AG20443 (cell line): ENCODE measurements around the gene MYH6.
"Not testable (repeated sequence)": the region's sequence is repeated elsewhere in the genome, so short reads cannot be mapped to it uniquely, and the experiment has no call there.

Experiments
- DNase-seq: peaks from one replicate; pipeline ENCODE4 v3.0.0; 2012; ENCODE audit warnings: low spot score, mixed read lengths

Gene MYH6

DNA sequence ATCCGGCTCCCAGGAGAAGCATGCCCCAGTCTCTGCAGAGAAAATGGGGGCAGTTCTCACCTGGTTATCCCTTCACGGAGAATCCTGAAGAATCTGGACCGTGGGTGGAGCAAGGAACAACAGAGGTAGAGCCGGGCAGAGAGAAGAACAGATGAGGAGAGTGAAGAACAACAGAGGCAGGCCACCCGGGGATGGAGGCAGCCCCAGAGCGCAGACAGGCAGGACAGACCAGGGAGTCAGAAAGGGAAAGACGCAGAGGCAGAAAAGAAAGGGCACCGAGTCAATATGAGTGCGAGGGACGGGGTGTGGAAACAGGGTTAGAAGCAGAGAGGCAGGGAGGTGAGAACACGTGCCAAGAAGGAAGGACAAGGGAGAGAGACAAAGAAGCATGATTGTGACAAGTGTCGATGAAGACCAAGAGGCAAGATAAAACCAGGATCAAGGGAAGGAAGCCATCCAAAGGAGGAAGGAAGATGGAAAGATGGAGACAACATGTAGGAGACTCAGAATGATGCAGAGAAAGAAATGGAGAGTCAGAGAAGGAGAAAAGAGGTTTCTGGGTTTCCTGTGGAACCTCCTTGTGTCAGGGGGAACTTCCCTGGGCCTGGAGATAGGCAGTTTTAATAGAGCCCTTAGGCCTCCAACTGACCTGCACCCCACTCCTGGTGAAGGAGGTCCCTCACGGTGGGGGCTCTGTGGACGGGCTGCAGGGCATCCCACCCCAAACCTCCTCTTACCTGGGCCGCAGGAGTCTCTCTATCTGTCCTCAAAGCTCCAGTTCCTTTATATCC lies at the start of gene MYH6:
Gene MYH6, minus strand, starts transcription at position 758 of the 791 bp plus-strand sequence. CDS start 1,050 bp downstream, outside the sequence.
- DNase-seq: no peak

GRCh38 chr14:23456883-23457586 lies 49.0 kb upstream of the MYH6 start:
- DNase-seq: not testable (repeated sequence)

DNA sequence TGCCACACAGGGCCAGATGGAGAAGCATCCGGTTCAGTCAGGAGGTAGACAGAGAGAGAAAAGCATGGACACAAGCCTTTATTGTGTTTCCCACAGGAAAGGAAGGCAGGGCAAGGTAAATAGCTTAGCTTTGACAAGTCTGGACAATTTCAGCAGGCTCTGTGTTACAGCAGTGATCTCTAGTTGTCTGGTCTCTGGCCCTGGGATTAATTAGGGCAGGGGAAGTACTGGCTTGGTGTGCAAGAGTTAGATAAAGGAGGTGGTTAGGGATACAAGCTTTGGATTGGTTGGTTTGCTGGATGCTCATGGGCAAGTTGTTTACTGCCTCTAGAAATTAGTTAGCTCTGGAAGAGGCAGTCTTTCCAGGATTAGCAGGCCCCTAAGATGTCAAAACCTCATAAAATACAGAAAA lies 46.4 kb upstream of the MYH6 start:
- no peak for DNase-seq

- DNase-seq: no peak
These were observed 44.2 kb upstream of the MYH6 start for GRCh38 chr14:23452237-23452636.

DNA sequence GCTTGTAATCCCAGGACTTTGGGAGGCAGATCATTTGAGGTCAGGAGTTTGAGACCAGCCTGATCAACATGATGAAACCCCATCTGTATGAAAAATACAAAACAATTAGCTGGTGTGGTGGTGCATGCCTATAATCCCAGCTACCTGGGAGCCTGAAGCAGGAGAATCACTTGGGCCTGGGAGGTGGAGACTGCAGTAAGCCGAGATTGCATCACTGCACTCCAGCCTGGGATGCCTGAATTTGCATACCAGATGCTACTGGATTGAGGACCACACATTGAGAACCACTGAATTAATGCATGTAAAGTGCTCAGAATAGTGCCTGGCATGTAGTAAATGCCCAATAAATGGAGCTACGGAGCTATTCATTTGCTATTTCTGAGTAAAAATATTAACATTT lies 42.3 kb upstream of the MYH6 start:
- DNase-seq: no peak

GRCh38 chr14:23449314-23449713 lies 41.2 kb upstream of the MYH6 start:
- no peak for DNase-seq

GRCh38 chr14:23447361-23448350 lies 39.6 kb upstream of the MYH6 start:
- DNase-seq: peak; percentile 2

- DNase-seq: no peak
These were observed 38.3 kb upstream of the MYH6 start for GRCh38 chr14:23446291-23446851.

DNA sequence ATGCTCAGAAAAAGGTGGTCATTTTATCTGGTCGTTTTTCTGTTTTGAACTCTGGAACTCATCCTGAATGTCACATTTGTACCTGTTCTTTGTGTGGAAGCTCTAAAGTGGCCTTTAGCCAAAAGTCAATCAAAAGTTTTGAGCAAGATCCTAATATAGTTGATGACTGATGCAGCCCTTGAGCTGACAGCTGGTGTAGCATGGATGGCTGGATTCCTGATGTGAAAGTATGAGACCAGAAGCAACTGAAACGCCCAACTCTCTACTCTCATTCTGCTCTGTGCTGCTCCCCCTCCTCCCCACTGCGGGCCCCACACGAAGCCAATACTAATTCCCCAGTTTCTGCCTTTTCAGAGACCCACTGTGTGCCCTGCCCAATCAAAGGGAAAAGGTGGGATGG lies 37.7 kb upstream of the MYH6 start:
- DNase-seq: no peak

GRCh38 chr14:23444314-23444713 lies 36.2 kb upstream of the MYH6 start:
- DNase-seq: no peak

DNA sequence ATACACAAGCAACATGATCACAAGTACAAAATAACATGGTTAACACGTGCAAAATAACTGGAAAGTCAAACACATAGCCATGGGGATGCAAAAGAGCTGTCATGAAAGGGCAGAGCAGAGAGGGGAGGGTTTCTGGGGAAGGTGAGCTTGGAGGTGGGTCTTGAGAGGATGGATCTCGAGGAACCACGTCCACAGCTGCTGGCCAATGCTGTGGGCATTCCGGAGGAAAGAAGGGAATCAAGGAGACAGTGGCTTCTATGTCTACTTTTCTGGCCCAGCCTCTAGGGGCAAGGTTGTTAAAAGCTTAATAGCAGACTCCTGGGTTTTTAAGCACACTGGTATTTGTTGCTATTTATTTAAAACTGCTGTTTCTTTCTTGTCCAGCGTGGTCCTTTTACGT lies 35.8 kb upstream of the MYH6 start:
- peak; percentile 4 for DNase-seq

DNA sequence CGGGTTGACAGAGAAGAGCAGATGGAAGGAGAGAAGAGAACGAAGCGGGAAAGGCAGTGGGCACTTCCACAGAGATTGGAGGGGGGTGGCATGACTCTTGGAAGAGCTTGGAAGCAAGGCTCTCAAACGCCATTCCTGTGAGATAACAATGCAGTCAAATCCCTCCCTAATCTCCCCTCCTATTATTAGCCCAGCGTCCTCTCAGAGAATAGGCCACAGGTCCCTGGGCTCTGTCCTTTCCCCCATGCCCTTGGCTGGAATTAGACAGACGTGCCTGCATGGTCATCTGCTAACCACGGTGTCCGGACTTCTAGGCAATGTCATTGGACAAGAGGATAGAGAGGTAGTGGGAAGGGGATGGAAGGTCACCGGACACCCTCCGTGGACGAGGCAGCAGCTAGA lies 35.3 kb upstream of the MYH6 start:
- DNase-seq: no peak

DNA sequence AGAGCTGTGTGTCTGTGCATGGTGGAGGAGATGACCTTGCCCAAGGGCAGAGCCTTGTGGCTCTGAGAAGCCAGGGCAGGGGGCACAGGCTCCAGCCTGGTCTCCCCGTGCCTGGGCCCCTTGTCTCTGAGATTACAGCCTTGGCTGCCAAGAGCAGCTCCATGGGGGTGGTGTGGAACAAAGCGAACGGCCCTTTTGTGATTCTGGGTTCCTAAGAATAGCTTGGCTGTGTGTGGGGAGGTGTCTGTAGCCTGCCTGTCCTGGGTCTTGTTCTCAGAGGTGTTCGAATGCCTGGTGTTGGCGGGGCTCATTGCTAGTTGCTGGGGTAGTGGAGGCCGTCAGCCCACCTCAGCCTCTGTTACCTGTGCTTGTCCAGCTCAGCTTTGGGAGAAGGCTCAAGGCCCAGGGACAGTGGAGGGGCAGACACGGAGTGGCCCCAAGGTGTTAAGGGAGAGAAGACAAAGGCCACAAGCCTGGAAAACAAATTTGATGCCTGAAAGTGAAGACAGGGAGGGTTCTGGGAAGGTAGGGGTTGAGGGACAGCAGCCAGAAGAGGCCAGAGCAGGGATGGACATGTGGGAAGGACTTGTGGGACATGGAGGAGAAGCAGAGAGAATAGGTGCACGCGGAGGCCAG lies 34.8 kb upstream of the MYH6 start:
- DNase-seq: no peak

DNA sequence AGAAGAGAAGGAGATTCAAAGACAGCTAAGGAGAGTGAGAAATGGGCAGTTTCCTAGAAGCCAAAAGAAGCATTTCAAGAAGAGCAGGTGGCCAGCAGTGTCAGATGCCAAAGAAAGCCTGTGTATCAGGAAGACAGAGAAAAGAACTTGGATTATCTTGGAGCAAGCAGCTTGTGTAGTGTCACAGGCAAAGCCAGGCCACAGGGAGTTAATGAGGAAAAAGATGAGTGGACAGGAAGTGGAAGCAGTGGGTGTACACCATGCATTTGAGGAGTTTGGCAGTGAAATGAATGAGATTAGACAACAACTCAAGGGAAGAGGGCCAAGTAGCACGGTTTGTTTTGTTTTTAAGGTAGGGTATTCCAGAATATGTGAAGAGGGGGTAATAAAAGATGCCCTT lies 33.0 kb upstream of the MYH6 start:
- peak; percentile 20 for DNase-seq

DNA sequence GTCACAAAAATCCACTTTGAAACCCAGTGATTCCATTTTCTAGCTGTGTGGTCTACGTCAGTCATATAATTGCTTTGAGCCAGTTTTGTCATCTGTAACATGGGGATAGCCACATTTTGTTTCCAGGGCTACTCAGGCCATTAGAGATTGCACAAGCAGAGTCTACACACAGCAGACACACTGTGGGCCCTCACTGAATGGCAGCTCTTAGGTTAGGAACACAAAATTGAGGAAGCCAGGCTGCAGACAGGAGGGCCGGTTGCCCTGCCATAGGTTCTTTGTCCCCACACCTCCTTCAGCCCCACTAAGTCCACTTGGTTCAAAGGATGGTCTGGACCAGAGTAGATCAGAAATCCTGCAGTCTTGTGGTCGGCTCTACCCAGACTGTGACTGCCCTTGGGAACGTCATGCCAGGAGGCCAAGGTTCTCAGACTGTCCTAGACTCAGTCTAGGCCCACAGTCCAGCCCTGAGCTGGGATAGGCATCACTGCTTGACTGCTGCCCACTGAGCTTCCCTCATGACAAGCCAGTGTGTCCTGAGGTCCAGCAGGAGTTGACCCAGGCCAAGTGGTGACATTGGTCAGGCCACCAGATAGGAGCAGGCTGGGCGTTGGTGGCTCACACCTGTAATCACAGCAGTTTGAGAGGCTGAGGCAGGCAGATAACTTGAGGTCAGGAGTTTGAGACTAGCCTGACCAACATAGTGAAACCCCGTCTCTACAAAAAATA lies 31.2 kb upstream of the MYH6 start:
- peak; percentile 4 for DNase-seq

- no peak for DNase-seq
These were observed 30.3 kb upstream of the MYH6 start for GRCh38 chr14:23438101-23438971.

DNA sequence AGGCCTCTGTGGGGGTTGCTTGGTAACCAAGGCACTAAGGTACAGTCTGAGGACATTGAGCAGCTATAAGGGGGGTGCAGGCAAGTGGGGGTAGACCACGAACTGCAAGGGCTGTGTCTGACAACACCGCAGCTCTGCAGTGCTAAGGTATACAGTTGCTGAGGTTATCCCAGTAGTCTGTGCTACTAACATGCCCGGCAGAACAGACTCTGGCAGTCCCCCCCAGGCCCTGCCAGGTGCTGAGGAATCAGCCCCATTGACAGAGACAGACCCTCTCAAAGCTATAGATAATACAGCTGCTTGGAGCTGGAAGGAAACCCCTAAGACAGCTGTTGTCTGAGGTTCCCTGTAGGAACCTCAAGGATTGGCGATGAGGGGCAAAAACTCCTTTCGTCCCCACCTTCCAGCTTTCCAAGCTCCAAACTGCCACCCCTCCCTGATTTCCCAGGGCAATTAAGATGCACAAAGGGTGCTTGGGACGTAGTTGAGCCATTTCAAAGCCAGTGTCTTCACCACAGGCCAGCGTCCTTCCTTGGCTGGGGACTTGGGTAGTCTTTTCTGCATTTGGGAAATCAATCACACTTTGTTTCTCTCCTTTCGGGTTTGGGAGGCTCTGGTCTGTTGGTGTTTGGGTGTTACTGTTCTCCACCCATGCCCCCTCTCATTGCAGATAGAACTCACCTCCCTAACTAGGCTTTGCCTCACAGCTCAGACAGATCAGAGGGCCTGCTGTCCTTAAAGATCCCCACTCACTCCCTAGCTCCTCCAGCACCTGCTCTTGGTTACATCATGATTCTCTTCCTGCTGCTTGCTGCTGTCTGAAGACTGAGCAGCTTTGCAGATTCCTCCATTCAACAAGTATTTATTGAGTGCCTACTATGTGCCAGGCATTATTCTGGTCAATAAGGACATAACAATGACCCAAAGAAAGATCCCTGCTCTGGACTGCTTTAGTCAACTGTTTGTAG lies 29.3 kb upstream of the MYH6 start:
- no peak for DNase-seq

GRCh38 chr14:23436327-23437132 lies 28.5 kb upstream of the MYH6 start:
- DNase-seq: no peak
